IMR-90 (cell line): ENCODE data around the gene OBP2B.

Source experiments
- BHLHE40 ChIP-seq: fragments of 150-350 bp; IDR thresholded peaks from 2 replicates; pipeline ENCODE4 v1.6.1; 2016; ENCODE audit warnings: mild to moderate bottlenecking, low read depth, low read length
- CEBPB ChIP-seq: IDR thresholded peaks from 2 replicates; pipeline ENCODE4 v1.6.1; 2012; ENCODE audit warnings: low read depth, low read length, improper control_type of control experiment
- CHD1 ChIP-seq: IDR thresholded peaks from 2 replicates; pipeline ENCODE4 v1.6.1; 2012; ENCODE audit warnings: low read depth, low read length, improper control_type of control experiment
- CTCF ChIP-seq: conservative IDR thresholded peaks from 2 replicates; pipeline ENCODE4 v1.5.1; 2012; ENCODE audit warnings: mild to moderate bottlenecking, low read depth, low read length, improper control_type of control experiment
- ELK1 ChIP-seq: fragments of 150-350 bp; IDR thresholded peaks from 2 replicates; pipeline ENCODE4 v1.6.1; 2016; ENCODE audit warnings: low read depth, mild to moderate bottlenecking, low read length, moderate library complexity, borderline replicate concordance
- FOS ChIP-seq: fragments of 150-350 bp; IDR thresholded peaks from 2 replicates; pipeline ENCODE4 v1.6.1; 2016; ENCODE audit warnings: low read depth, low read length
- MAZ ChIP-seq: IDR thresholded peaks from 2 replicates; pipeline ENCODE4 v1.6.1; 2012; ENCODE audit warnings: low read depth, mild to moderate bottlenecking, low read length, improper control_type of control experiment, moderate library complexity, borderline replicate concordance
- MXI1 ChIP-seq: IDR thresholded peaks from 2 replicates; pipeline ENCODE4 v1.6.1; 2012; ENCODE audit warnings: low read depth, mild to moderate bottlenecking, low read length, moderate library complexity, borderline replicate concordance
- POLR2A ChIP-seq: IDR thresholded peaks from 2 replicates; pipeline ENCODE4 v1.6.1; 2012; ENCODE audit warnings: mild to moderate bottlenecking, low read depth, low read length
- RAD21 ChIP-seq: IDR thresholded peaks from 2 replicates; pipeline ENCODE4 v1.6.1; 2012; ENCODE audit warnings: low read length, improper control_type of control experiment
- RCOR1 ChIP-seq: IDR thresholded peaks from 2 replicates; pipeline ENCODE4 v1.6.1; 2012; ENCODE audit warnings: mild to moderate bottlenecking, low read length, improper control_type of control experiment; ENCODE audit not compliant: insufficient replicate concordance
- RFX5 ChIP-seq: IDR thresholded peaks from 2 replicates; pipeline ENCODE4 v1.8.0; 2012; ENCODE audit warnings: low read depth, mild to moderate bottlenecking, low read length, moderate library complexity
- SMC3 ChIP-seq: fragments of 150-350 bp; IDR thresholded peaks from 2 replicates; pipeline ENCODE4 v1.6.1; 2016; ENCODE audit warnings: low read depth, mild to moderate bottlenecking, antibody characterized with exemption, low read length, moderate library complexity
- USF2 ChIP-seq: fragments of 150-350 bp; IDR thresholded peaks from 2 replicates; pipeline ENCODE4 v1.6.1; 2017; ENCODE audit warnings: mild to moderate bottlenecking, antibody characterized with exemption, low read length, low read depth

- TF ChIP-seq CTCF (no peak), POLR2A (no peak), RFX5 (no peak), ELK1 (no peak), FOS (no peak), MAZ (no peak), SMC3 (no peak), RAD21 (no peak), CHD1 (no peak), USF2 (no peak), CEBPB (no peak), MXI1 (no peak), BHLHE40 (no peak), RCOR1 (no peak)
These were observed 28.1 kb downstream of the OBP2B start for GRCh38 chr9:133180953-133181352.
